IMR-90 (cell line): Measurements from ENCODE around the gene COL4A1. TPM values are rescaled to one million over a fixed set of nuclear protein-coding genes. Genes with fewer than 3 reads are reported as not detected.

Source experiments
- ATAC-seq: fragments of 200-7000 bp; cut with Tn5 transposase; 2 replicates; pipeline ENCODE4 v1.9.1; 2020; ENCODE audit warnings: low read depth, mild to moderate bottlenecking, moderate library complexity
- BruUV-seq: library from RNA; stranded (reverse); fragments of 400-500 nt; replicated peaks from 2 replicates; lab custom pipeline; 2021; lab: Mats Ljungman, UMichigan
- CTCF ChIA-PET: fragments of 300-600 bp; formaldehyde crosslinking; extraction: SDS; loops from one replicate; lab custom pipeline; 2021; ENCODE audit warnings: antibody characterized with exemption; lab: Yijun Ruan, JAX
- POLR2A ChIA-PET: fragments of 300-600 bp; sonication (Branson Sonifier 250); formaldehyde crosslinking; loops from one replicate; lab custom pipeline; 2022; ENCODE audit warnings: antibody characterized with exemption; ENCODE audit not compliant: unreplicated experiment; lab: Charles Lee
- DNase-seq: peaks from one replicate; pipeline ENCODE4 v3.0.0; 2013
- H2AFZ ChIP-seq: replicated peaks from 2 replicates; pipeline ENCODE3; 2013; ENCODE audit warnings: low read length, mild to moderate bottlenecking; ENCODE audit not compliant: poor library complexity
- H2AK5ac ChIP-seq: 2 replicates; pipeline ENCODE4 v1.6.1; 2013; ENCODE audit warnings: low read depth, low read length, inconsistent platforms
- H2AK9ac ChIP-seq: replicated peaks from 2 replicates; pipeline ENCODE3; 2013; ENCODE audit warnings: mild to moderate bottlenecking, low read depth, low read length, moderate library complexity; ENCODE audit not compliant: poor library complexity
- H2BK120ac ChIP-seq: 2 replicates; pipeline ENCODE4 v1.6.1; 2013; ENCODE audit warnings: low read depth, low read length, inconsistent platforms
- H2BK15ac ChIP-seq: 3 replicates; pipeline ENCODE4 v1.6.1; 2013; ENCODE audit warnings: low read depth, low read length, inconsistent platforms
- H2BK20ac ChIP-seq: 2 replicates; pipeline ENCODE4 v1.6.1; 2013; ENCODE audit warnings: low read depth, mild to moderate bottlenecking, inconsistent platforms, low read length, moderate library complexity
- H2BK5ac ChIP-seq: 2 replicates; pipeline ENCODE4 v1.6.1; 2013; ENCODE audit warnings: mild to moderate bottlenecking, low read depth, low read length, inconsistent platforms; ENCODE audit not compliant: poor library complexity, severe bottlenecking
- H3K14ac ChIP-seq: replicated peaks from 2 replicates; pipeline ENCODE4 v1.6.1; 2013; ENCODE audit warnings: low read depth, low read length, inconsistent platforms
- H3K18ac ChIP-seq: 2 replicates; pipeline ENCODE4 v1.6.1; 2013; ENCODE audit warnings: low read depth, low read length, control low read depth
- H3K23ac ChIP-seq: 2 replicates; pipeline ENCODE4 v1.6.1; 2013; ENCODE audit warnings: low read depth, low read length, inconsistent platforms
- H3K27ac ChIP-seq: 2 replicates; pipeline ENCODE4 v1.5.1; 2013; ENCODE audit warnings: mild to moderate bottlenecking, control low read depth, low read length; ENCODE audit not compliant: insufficient read depth
- H3K27me3 ChIP-seq: 2 replicates; pipeline ENCODE4 v1.6.1; 2013; ENCODE audit warnings: low read length; ENCODE audit not compliant: control insufficient read depth, insufficient read depth
- H3K36me3 ChIP-seq: 2 replicates; pipeline ENCODE4 v1.6.1; 2013; ENCODE audit warnings: low read length, mixed read lengths; ENCODE audit not compliant: control insufficient read depth, insufficient read depth
- H3K4ac ChIP-seq: 2 replicates; pipeline ENCODE4 v1.6.1; 2013; ENCODE audit warnings: low read depth, low read length, inconsistent platforms
- H3K4me1 ChIP-seq: 2 replicates; pipeline ENCODE4 v1.6.1; 2013; ENCODE audit warnings: low read length, mixed read lengths; ENCODE audit not compliant: control insufficient read depth, insufficient read depth
- H3K4me2 ChIP-seq: 2 replicates; pipeline ENCODE4 v1.6.1; 2013; ENCODE audit warnings: low read depth, mild to moderate bottlenecking, control low read depth, low read length, moderate library complexity
- H3K4me3 ChIP-seq: 2 replicates; pipeline ENCODE4 v1.5.1; 2013; ENCODE audit warnings: low read depth, mild to moderate bottlenecking, control low read depth, low read length, moderate library complexity; ENCODE audit not compliant: insufficient read depth
- H3K56ac ChIP-seq: 2 replicates; pipeline ENCODE4 v1.6.1; 2013; ENCODE audit warnings: low read length, inconsistent platforms; ENCODE audit not compliant: insufficient read depth; ENCODE audit errors: extremely low read depth
- H3K79me1 ChIP-seq, 2 experiments: 2 replicates each; pipeline ENCODE4 v1.6.1; 2013; ENCODE audit warnings: low read length in 2 of 2, inconsistent platforms in 1 of 2, low read depth in 1 of 2
- H3K9ac ChIP-seq: 2 replicates; pipeline ENCODE4 v1.6.1; 2013; ENCODE audit warnings: low read depth, low read length, control low read depth
- H3K9me1 ChIP-seq: 2 replicates; pipeline ENCODE4 v1.6.1; 2013; ENCODE audit warnings: low read length, inconsistent platforms; ENCODE audit not compliant: insufficient read depth
- H3K9me3 ChIP-seq: 2 replicates; pipeline ENCODE4 v1.6.1; 2013; ENCODE audit warnings: low read length; ENCODE audit not compliant: control insufficient read depth, insufficient read depth
- H4K20me1 ChIP-seq: 2 replicates; pipeline ENCODE4 v1.6.1; 2013; ENCODE audit warnings: low read length, inconsistent platforms; ENCODE audit not compliant: insufficient read depth
- H4K5ac ChIP-seq: 2 replicates; pipeline ENCODE4 v1.6.1; 2013; ENCODE audit warnings: mild to moderate bottlenecking, low read depth, low read length, control low read depth
- H4K8ac ChIP-seq, 2 experiments: 2 replicates each; pipeline ENCODE4 v1.6.1; 2013; ENCODE audit warnings: low read depth in 2 of 2, low read length in 2 of 2, control low read depth in 1 of 2, inconsistent platforms in 1 of 2
- H4K91ac ChIP-seq: 2 replicates; pipeline ENCODE4 v1.6.1; 2013; ENCODE audit warnings: low read depth, low read length, inconsistent platforms; ENCODE audit not compliant: insufficient read depth
- POLR2A ChIP-seq: IDR thresholded peaks from 2 replicates; pipeline ENCODE4 v1.6.1; 2012; ENCODE audit warnings: mild to moderate bottlenecking, low read depth, low read length
- RCOR1 ChIP-seq: IDR thresholded peaks from 2 replicates; pipeline ENCODE4 v1.6.1; 2012; ENCODE audit warnings: mild to moderate bottlenecking, low read length, improper control_type of control experiment; ENCODE audit not compliant: insufficient replicate concordance
- WGBS, 2 experiments: methylation state at CpG; one replicate each; pipeline versions ENCODE4 v1.1.5 to v1.1.7; 2013; ENCODE audit warnings: missing lambda C conversion rate in 2 of 2; ENCODE audit not compliant: insufficient read length in 1 of 2; ENCODE audit errors: extremely low coverage in 2 of 2; 5-methylcytosine and 5-hydroxymethylcytosine counted together
- dilution Hi-C: fragments of 300-500 bp; cut with HindIII; formaldehyde crosslinking; loops from one replicate; pipeline ENCODE4 v1.14.3; 2018; ENCODE audit warnings: low sequenced_read_pairs; ENCODE audit not compliant: unreplicated experiment
- in situ Hi-C: fragments of 300-500 bp; cut with MboI; formaldehyde crosslinking; loops from 3 replicates; pipeline ENCODE4 v1.14.3; 2019; ENCODE audit warnings: low sequenced_read_pairs, inconsistent platforms, mixed read lengths
- intact Hi-C: fragments of 100-400 bp; cut with micrococcal nuclease; formaldehyde crosslinking; loops from 2 replicates; pipeline ENCODE4 v1.10.0; 2022
- polyA plus RNA-seq, 3 experiments: library from polyadenylated mRNA; depleted of rRNA; stranded (reverse); fragments of >200 nt; gene quantifications; 2 replicates each; pipeline ENCODE4 v1.2.3, GENCODE V29; 2012; ENCODE audit warnings: low replicate concordance in 1 of 3
- total RNA-seq: library from RNA; depleted of rRNA; stranded (reverse); fragments of >200 nt; gene quantifications from 2 replicates; pipeline ENCODE4 v1.2.3, GENCODE V29; 2012

The COL4A1 gene
- total and polyA plus RNA-seq, 2 of the 4 experiments (the other 2 are of a cell fraction) = 230 to 337 TPM

DNA sequence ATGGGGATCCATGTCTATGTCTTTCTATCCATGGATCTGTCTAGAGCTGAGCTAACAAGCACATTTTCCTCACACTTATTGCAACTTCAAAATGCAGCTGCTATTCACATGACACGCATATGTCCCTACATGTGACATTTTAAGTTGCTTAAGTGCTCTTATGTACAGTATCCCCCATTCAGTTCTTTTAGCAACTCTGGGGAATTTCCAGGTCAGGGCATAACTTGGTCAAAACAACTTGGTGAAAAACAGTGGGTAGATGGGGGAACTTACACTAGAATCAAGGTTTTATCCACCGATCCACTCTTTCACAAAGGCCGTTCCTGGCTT is 73.0 kb downstream of the COL4A1 start:
- H2AFZ ChIP-seq = no peak overlapping the region

More for the DNA sequence above, 73.0 kb downstream of the COL4A1 start:
- H3K4me3 ChIP-seq = no peak overlapping the region
- H2BK20ac ChIP-seq = peak overlapping the region; percentile 32; the same call in 1 of the 2 replicates
- CTCF ChIA-PET = no interaction called here
- H2AK9ac ChIP-seq = no peak overlapping the region
- H3K27me3 ChIP-seq = no peaks in the 10 kb centered on the region
- no peak for TF ChIP-seq RCOR1
- 0 out of 2 replicates have a peak, but pooled peaks have one; percentile 24 for TF ChIP-seq POLR2A
- 0 out of 2 replicates have a peak overlapping the region, but pooled peaks have one; percentile 9 for H3K56ac ChIP-seq
- no peak overlapping the region for H4K5ac ChIP-seq
- H4K8ac ChIP-seq = peak overlapping the region; percentile 8 to 13; a peak in 1 of 4 replicates
- peaks cover 60% of the 10 kb centered on the region for H4K20me1 ChIP-seq
- no peak overlapping the region for H2BK5ac ChIP-seq
- no TSS peak for BruUV-seq
- intact Hi-C loops = no loop called here
- no peak for ATAC-seq
- H4K91ac ChIP-seq = no peak overlapping the region
- H3K4ac ChIP-seq = no peak overlapping the region
- 100% methylated on average over 1 of the region's 3 CpGs; no CpG with 5 or more reads in 1 of the 2 experiments for WGBS, 2 experiments
- H3K4me1 ChIP-seq = peaks cover 31% of the 10 kb centered on the region
- dilution Hi-C loops = no loop called here
- no peak overlapping the region for H3K23ac ChIP-seq
- in situ Hi-C loops = no loop called here
- H3K9ac ChIP-seq = no peak overlapping the region
- H3K14ac ChIP-seq = peak overlapping the region; percentile 64; the same call in 1 of the 2 replicates
- peak overlapping the region; percentile 44; the same call in 1 of the 2 replicates for H2BK120ac ChIP-seq
- H3K36me3 ChIP-seq = peaks cover 33% of the 10 kb centered on the region
- POLR2A ChIA-PET = interaction anchor here (0.6 kb wide), 1 partner anchor 341 kb away, joined by 10 read pairs; no protein-coding TSS in a partner anchor
- H3K9me3 ChIP-seq = no peaks in the 10 kb centered on the region
- H2AK5ac ChIP-seq = peak overlapping the region; percentile 13; the same call in 1 of the 2 replicates
- peaks cover 31 to 87% of the 10 kb centered on the region in 2 experiments for H3K79me1 ChIP-seq
- no peak overlapping the region for H3K4me2 ChIP-seq
- H2BK15ac ChIP-seq = 0 out of 3 replicates have a peak overlapping the region, but pooled peaks have one; percentile 41
- H3K18ac ChIP-seq = no peak overlapping the region
- H3K27ac ChIP-seq = no peak overlapping the region
- H3K9me1 ChIP-seq = peaks cover 28% of the 10 kb centered on the region
- no peak for DNase-seq
